Daoy (cell line): ENCODE results near the gene ELFN1. TPM values are rescaled to one million over a fixed set of nuclear protein-coding genes. Genes with fewer than 3 reads are reported as not detected.

ENCODE experiments used
- DNase-seq: peaks from one replicate; pipeline ENCODE4 v3.0.0-alpha.2; 2015; ENCODE audit warnings: low read depth
- total RNA-seq: library from RNA; depleted of rRNA; stranded (reverse); fragments of >200 nt; shearing (Covaris generic); gene quantifications from 2 replicates; pipeline ENCODE4 v1.2.3, GENCODE V29; 2014; rRNA removed

ELFN1 gene
- total RNA-seq, 1 experiment from 2014 or later = 1.1 TPM

DNA sequence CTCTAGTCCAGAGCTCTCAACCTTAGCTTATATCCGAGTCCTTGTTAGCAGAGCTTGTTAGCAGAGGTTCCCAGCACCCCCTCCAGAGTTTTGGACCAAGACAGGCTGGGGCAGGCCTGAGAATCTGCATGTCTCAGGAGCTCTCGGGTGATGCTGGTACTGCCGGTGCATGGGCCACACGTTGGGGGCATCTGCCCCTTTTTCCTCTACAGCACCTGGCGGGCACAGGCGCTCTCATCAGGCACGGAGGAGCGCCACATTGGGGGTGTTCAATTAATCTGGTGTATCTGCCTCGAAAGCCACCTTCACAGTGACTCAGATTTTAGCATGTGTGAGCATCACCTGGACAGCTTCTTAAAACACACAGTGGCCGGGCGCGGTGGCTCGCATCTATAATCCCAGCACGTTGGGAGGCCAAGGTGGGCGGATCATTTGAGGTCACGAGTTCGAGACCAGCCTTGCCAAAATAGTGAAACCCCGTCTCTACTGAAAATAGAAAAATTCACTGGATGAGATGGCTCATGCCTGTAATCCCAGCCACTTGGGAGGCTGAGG lies 117.7 kb downstream of the ELFN1 start:
- no peak for DNase-seq

DNA sequence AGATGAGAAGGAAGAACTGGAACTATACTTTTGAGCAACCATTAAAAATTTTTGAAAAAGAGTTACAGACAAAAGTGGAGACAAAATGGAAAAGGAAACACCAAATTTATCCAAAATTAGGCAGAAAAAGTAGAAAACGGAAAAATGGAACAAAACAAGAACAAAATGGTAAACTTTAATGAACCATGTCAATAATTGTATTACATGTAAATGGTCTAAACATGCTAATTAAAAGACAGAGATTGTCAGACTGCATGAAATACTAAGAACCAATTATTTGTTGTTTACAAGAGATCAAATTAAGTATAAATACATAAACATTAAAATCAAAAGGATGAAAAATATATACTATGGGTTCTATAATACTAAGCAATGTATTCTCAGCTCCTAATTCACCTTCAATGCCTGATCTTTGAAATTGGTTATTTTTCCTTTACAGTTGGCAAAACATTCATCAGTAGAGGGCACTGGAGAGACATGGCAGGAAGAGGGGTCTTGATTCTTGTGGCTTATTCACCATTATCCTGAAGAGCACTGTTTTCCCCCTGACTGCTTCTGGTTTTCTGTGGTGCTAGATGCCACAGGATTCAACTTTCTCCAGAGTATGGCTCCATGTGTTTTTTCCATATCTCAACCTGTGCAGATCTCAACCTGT lies 124.9 kb downstream of the ELFN1 start:
- DNase-seq = no peak

Other genes with a start within 250 kb of the ELFN1 start
- 15.1 and 19.0 TPM in 2 replicates for gene MICALL2, start 210.8 kb upstream of the ELFN1 start, total RNA-seq
- 42.9 and 61.6 TPM in 2 replicates for gene INTS1, start 165.9 kb upstream of the ELFN1 start, total RNA-seq
- 19.8 and 25.8 TPM in 2 replicates for gene MAFK, start 139.6 kb upstream of the ELFN1 start, total RNA-seq
- 1.7 and 5.9 TPM in 2 replicates for gene TMEM184A, start 114.1 kb upstream of the ELFN1 start, total RNA-seq
- 107 and 130 TPM in 2 replicates for gene PSMG3, start 100.2 kb upstream of the ELFN1 start, total RNA-seq